Heart right ventricle (tissue), 16 donors: Measurements from ENCODE around the gene POLK. TPM values are rescaled to one million over a fixed set of nuclear protein-coding genes. Genes with fewer than 3 reads are reported as not detected.
A peak's percentile ranks its signal among the peaks of the same experiment; 100 is the strongest.
"Not testable (repeated sequence)": the region's sequence is repeated elsewhere in the genome, so short reads cannot be mapped to it uniquely, and the experiment has no call there.

Experiments used
- ATAC-seq, 8 donors: fragments of 200-7000 bp; cut with Tn5 transposase; one replicate each; pipeline ENCODE4 v1.9.1; 2020; ENCODE audit warnings: mild to moderate bottlenecking in 8 of 8, moderate library complexity in 8 of 8, moderate number of reproducible peaks in 1 of 8
- DNase-seq, 2 donors: peaks; one replicate each; pipeline ENCODE4 v3.0.0-alpha.2; 2020
- H3K27ac ChIP-seq, 10 donors: fragments of 200-600 bp; sonication (generic) in 2 of 10; one replicate each; pipeline versions ENCODE4 v1.5.0 to v1.8.0; 2020 to 2022; ENCODE audit warnings: mild to moderate bottlenecking in 3 of 10
- H3K27me3 ChIP-seq, 7 donors: fragments of 200-600 bp; one replicate each; pipeline ENCODE4 v1.8.0; 2021 to 2022; ENCODE audit warnings: mild to moderate bottlenecking in 2 of 7
- H3K36me3 ChIP-seq, 9 donors: fragments of 200-600 bp; sonication (generic) in 1 of 9; one replicate each; pipeline versions ENCODE4 v1.5.0 to v1.8.0; 2020 to 2022; ENCODE audit warnings: mild to moderate bottlenecking in 2 of 9
- H3K4me1 ChIP-seq, 9 donors: fragments of 200-600 bp; sonication (generic) in 1 of 9; one replicate each; pipeline versions ENCODE4 v1.5.0 to v1.8.0; 2020 to 2022; ENCODE audit warnings: mild to moderate bottlenecking in 4 of 9
- H3K4me3 ChIP-seq, 10 donors: fragments of 200-600 bp; sonication (generic) in 2 of 10; one replicate each; pipeline versions ENCODE4 v1.5.0 to v1.8.0; 2020 to 2022; ENCODE audit warnings: mild to moderate bottlenecking in 7 of 10, moderate library complexity in 2 of 10
- H3K9me3 ChIP-seq, 11 donors: fragments of 200-600 bp in 10 of 11; sonication (generic) in 2 of 11; one replicate each; pipeline versions ENCODE4 v1.5.0 to v1.8.0; 2013 to 2022; ENCODE audit warnings: mild to moderate bottlenecking in 2 of 11, control low read depth in 1 of 11, moderate library complexity in 1 of 11
- CTCF ChIP-seq, 9 donors: fragments of 200-600 bp; sonication (generic) in 2 of 9; IDR thresholded peaks; one replicate each; pipeline versions ENCODE4 v1.5.0 to v1.8.0; 2021 to 2022; ENCODE audit warnings: antibody characterized with exemption in 9 of 9, mild to moderate bottlenecking in 5 of 9, moderate library complexity in 1 of 9
- WGBS, 2 donors: extraction: QIAGEN DNeasy Blood & Tissue Kit; methylation state at CpG; one replicate each; pipeline ENCODE4 v1.1.7; 2013; ENCODE audit warnings: inconsistent platforms in 1 of 2; 5-methylcytosine and 5-hydroxymethylcytosine counted together
- intact Hi-C, 10 donors: fragments of 100-400 bp; cut with DNase I; formaldehyde crosslinking; loops; one replicate each; pipeline versions ENCODE4 v1.11.1 to v1.14.2; 2022
- polyA plus RNA-seq, 2 donors: library from polyadenylated mRNA; stranded (reverse); fragments of 200-250 nt; gene quantifications; one replicate each; pipeline ENCODE4 v1.2.3, GENCODE V29; 2013
- total RNA-seq, 10 donors: library from RNA; stranded (reverse); fragmentation: NEBNext Ultra II Directional in 3 of 10; extraction: Animal tissue kit (Norgen Biotek cat#: 25700) in 3 of 10; gene quantifications; one replicate each; pipeline versions ENCODE4 v1.2.1 to v1.2.4, GENCODE V29; 2021 to 2023
- donor health status: Arrhythmogenic right ventricular cardiomyopathy.
- donor health status: ischemic (EF 13 %, LVEDD 7.1; RV severe dilation, severe dysfunction).
- donor health status: healthy with polysubstance abuse.
- donor health status: DM: no; HTN: yes; CAD: no.
- donor health status: DM: no; HTN: no; CAD: no.
- donor health status: ischemic (EF 25% LVEDD 6.9; RV normal size, moderate dysfunction).
- donor health status: ischemic (EF 25% LVEDD 5.7; RV mildly dilated, moderate dysfunction).
- donor health status: healthy.
- donor health status: DM: yes; HTN: yes; CAD: no.
- donor health status: Ischemic cardiomyopathy.
- donor health status: ischemic (EF 35%, LVEDD 5.7; RV mildly dilated, moderate dysfunction).
- donor health status: nonischemic (EF 11% LVEDD 7.7; RV severe dilation, severe dysfunction).
- donor health status: DM: yes; HTN: yes; CAD: no.
- donor health status: PGD.
- donor health status: ischemic (EF 29% LVEDD 5.4; RV normal size, mild dysfunction).
- donor health status: nonischemic (EF 23%, LVEDD 6.1; RV moderate dilation, normal function).

The POLK gene
- total and polyA plus RNA-seq, 12 donors = 4.0 to 27.2 (median 22.6) TPM

DNA sequence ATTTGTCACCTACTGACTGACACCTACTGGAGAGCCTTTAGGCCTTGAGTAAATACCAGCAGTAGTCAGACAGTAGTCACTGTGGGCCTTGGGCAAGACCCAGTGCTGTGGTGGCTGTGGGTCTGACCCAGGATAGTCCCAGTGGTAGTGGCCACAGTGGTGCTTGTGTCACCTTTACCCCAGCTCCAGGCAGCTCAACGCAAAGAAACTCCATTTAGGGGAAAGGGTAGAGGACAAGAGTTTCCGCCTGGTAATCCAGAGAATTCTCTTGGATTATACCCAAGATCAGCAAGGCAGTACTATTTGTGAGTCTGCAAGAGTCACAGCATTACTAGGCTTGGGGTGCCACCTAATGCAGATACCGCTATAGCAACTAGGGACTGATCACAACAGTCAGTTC lies 29.2 kb upstream of the POLK start:
- DNase-seq (no peak), ATAC-seq (peak in 1 of 8 donors; percentile 28)
- Histone ChIP-seq H3K4me3 (no peak overlapping the region), H3K27me3 (no peaks in the 10 kb centered on the region), H3K27ac (no peak overlapping the region), H3K36me3 (no peaks in the 10 kb centered on the region), H3K4me1 (peaks cover 0 to 16% (median 0%) of the 10 kb centered on the region in 9 donors), H3K9me3 (peaks cover 0 to 48% (median 8%) of the 10 kb centered on the region in 11 donors)
- 93 to 95% methylated on average over 3 of the region's 3 CpGs for WGBS, 2 donors
- intact Hi-C loops = no loop called here
- TF ChIP-seq CTCF (IDR thresholded peaks at IDR 0.05) = no peak

DNA sequence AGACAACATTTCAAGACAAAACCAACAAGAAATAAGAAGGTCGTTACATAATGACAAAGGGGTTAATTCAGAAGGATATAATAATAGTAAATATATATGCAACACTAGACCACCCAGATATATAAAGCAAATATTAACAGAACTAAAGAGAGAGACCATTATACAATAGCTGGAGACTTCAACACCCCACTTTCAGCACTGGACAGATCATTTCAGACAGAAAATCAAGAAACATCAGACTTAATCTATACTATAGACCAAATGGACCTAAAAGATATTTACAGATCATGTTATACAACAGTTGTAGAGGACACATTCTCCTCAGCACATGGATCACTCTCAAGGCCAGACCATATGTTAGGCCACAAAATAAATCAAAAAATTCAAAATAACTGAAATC lies 27.1 kb upstream of the POLK start:
- Histone ChIP-seq H3K4me3 (no peak overlapping the region), H3K27me3 (no peaks in the 10 kb centered on the region), H3K27ac (no peak overlapping the region), H3K36me3 (peaks cover 0 to 2% (median 0%) of the 10 kb centered on the region in 9 donors), H3K4me1 (peaks cover 0 to 7% (median 0%) of the 10 kb centered on the region in 9 donors), H3K9me3 (peaks cover 0 to 58% (median 20%) of the 10 kb centered on the region in 11 donors)
- TF ChIP-seq CTCF (IDR thresholded peaks at IDR 0.05) = no peak
- DNase-seq (no peak), ATAC-seq (no peak)
- 85 to 86% methylated on average over 1 of the region's 1 CpG for WGBS, 2 donors
- intact Hi-C loops = no loop called here

GRCh38 chr5:75489847-75490246 lies 21.8 kb upstream of the POLK start:
- not testable (repeated sequence) for DNase-seq
- intact Hi-C loops = loop anchor here in 1 of 10 donors (10.0 kb wide), 1 partner anchor 185 kb away; no protein-coding TSS in a partner anchor
- WGBS, 2 donors = 97 to 100% methylated on average over 6 of the region's 6 CpGs

DNA sequence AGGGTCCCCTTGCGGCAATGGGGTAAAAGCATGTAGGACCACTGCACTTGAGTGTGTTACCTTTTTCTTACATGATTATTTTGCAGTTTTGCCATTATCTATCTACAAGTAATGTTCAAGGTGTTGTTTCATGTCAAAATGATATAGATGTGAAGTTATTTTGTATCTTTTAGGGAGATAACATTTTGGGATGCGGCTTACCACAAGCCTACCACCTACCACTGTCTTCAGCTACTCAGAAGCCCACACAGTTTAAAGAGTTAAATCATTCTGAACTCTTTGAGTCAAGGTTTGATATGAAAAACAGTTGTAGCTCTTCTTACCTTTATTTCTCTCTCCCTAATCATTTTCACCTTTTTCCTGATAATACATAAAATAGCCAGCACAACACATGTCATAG lies 20.1 kb upstream of the POLK start:
- WGBS, 2 donors = 95 to 100% methylated on average over 2 of the region's 2 CpGs
- intact Hi-C loops = loop anchor here in 1 of 10 donors (10.0 kb wide), 1 partner anchor 183 kb away; no protein-coding TSS in a partner anchor
- ATAC-seq = no peak

More at GRCh38 chr5:75489847-75490246, 21.8 kb upstream of the POLK start:
- Histone ChIP-seq H3K36me3 (peaks cover 0 to 29% (median 7%) of the 10 kb centered on the region in 9 donors), H3K9me3 (peaks cover 0 to 50% (median 20%) of the 10 kb centered on the region in 11 donors)
- not testable (repeated sequence) for H3K4me3 ChIP-seq, H3K4me1 ChIP-seq, ATAC-seq, H3K27ac ChIP-seq, H3K27me3 ChIP-seq

More for the DNA sequence above, 20.1 kb upstream of the POLK start:
- Histone ChIP-seq H3K4me3 (no peak overlapping the region), H3K36me3 (peaks cover 0 to 29% (median 7%) of the 10 kb centered on the region in 9 donors), H3K4me1 (no peaks in the 10 kb centered on the region), H3K9me3 (peaks cover 0 to 32% (median 20%) of the 10 kb centered on the region in 11 donors), H3K27ac (no peak overlapping the region), H3K27me3 (no peaks in the 10 kb centered on the region)
- DNase-seq = no peak
- TF ChIP-seq CTCF (IDR thresholded peaks at IDR 0.05) = no peak
